Endothelial cell of umbilical vein (primary cell): ENCODE data around the gene ZNF281. TPM values are rescaled to one million over a fixed set of nuclear protein-coding genes. Genes with fewer than 3 reads are reported as not detected.

Experiments
- BruUV-seq: library from RNA; stranded (reverse); fragments of 400-500 nt; replicated peaks from 2 replicates; lab custom pipeline; 2021; lab: Mats Ljungman, UMichigan
- CTCF ChIA-PET: fragments of 300-600, 350-600 bp; sonication (Branson Sonifier 250); formaldehyde crosslinking; loops from one replicate; lab custom pipeline; 2021; ENCODE audit warnings: antibody characterized with exemption, inconsistent platforms; lab: Charles Lee
- POLR2A ChIA-PET: fragments of 300-600, 350-600 bp; sonication (Branson Sonifier 250); formaldehyde crosslinking; loops from one replicate; lab custom pipeline; 2021; ENCODE audit warnings: antibody characterized with exemption, inconsistent platforms; lab: Charles Lee
- DNase-seq: peaks from one replicate; pipeline ENCODE4 v3.0.0-alpha.2; 2011; ENCODE audit warnings: low read depth, low spot score
- FAIRE-seq: peaks from 2 replicates; lab custom pipeline; 2011; peaks lifted over from hg19 to GRCh38; lab: Jason Lieb, UNC
- H2AFZ ChIP-seq: 2 replicates; pipeline ENCODE4 v1.6.0; 2012; ENCODE audit warnings: low read depth, low read length, control low read depth, inconsistent platforms
- H3K27ac ChIP-seq: 2 replicates; pipeline ENCODE4 v1.5.1; 2011; ENCODE audit warnings: low read depth, mild to moderate bottlenecking, control low read depth, low read length, moderate library complexity; ENCODE audit not compliant: insufficient read depth
- H3K27me3 ChIP-seq, 2 experiments: 2 replicates each; pipeline versions ENCODE4 v1.6.0 to v1.6.1; 2011; ENCODE audit warnings: low read length in 2 of 2, mixed read lengths in 1 of 2; ENCODE audit not compliant: control insufficient read depth in 2 of 2, insufficient read depth in 2 of 2
- H3K36me3 ChIP-seq, 2 experiments: 2 replicates in 1 of 2; 3 replicates in 1 of 2; pipeline ENCODE4 v1.5.1; 2011; ENCODE audit warnings: low read length in 2 of 2, mild to moderate bottlenecking in 1 of 2, moderate library complexity in 1 of 2; ENCODE audit not compliant: control insufficient read depth in 2 of 2, insufficient read depth in 2 of 2; ENCODE audit errors: extremely low read depth in 1 of 2
- H3K4me1 ChIP-seq: 3 replicates; pipeline ENCODE4 v1.5.1; 2011; ENCODE audit warnings: mild to moderate bottlenecking, low read length; ENCODE audit not compliant: control insufficient read depth, insufficient read depth; ENCODE audit errors: extremely low read depth
- H3K4me2 ChIP-seq: 2 replicates; pipeline ENCODE4 v1.6.1; 2011; ENCODE audit warnings: low read length, control low read depth, mixed read lengths; ENCODE audit not compliant: insufficient read depth
- H3K4me3 ChIP-seq, 3 experiments: fragments of 200-600 bp in 1 of 3; sonication (generic), shearing (Covaris generic) in 1 of 3; replicated peaks in 1 of 3; 2 replicates each; pipeline ENCODE4 v1.5.1; 2011 to 2016; ENCODE audit warnings: control low read depth in 3 of 3, low read length in 3 of 3, mild to moderate bottlenecking in 2 of 3, inconsistent platforms in 1 of 3, low read depth in 1 of 3, moderate library complexity in 1 of 3; ENCODE audit not compliant: insufficient read depth in 1 of 3
- H3K79me2 ChIP-seq: 2 replicates; pipeline ENCODE4 v1.6.0; 2012; ENCODE audit warnings: low read length, inconsistent platforms; ENCODE audit not compliant: control insufficient read depth, insufficient read depth
- H3K9ac ChIP-seq: replicated peaks from 2 replicates; pipeline ENCODE3; 2011; ENCODE audit warnings: low read length, control low read depth; ENCODE audit not compliant: insufficient read depth; ENCODE audit errors: extremely low read depth
- H3K9me1 ChIP-seq: replicated peaks from 3 replicates; pipeline ENCODE4 v1.6.0; 2011; ENCODE audit warnings: mild to moderate bottlenecking, low read length; ENCODE audit not compliant: control insufficient read depth, insufficient read depth; ENCODE audit errors: extremely low read depth
- H3K9me3 ChIP-seq: replicated peaks from 2 replicates; pipeline ENCODE4 v1.5.1; 2012; ENCODE audit warnings: low read length, inconsistent platforms; ENCODE audit not compliant: control insufficient read depth, insufficient read depth
- H4K20me1 ChIP-seq: replicated peaks from 2 replicates; pipeline ENCODE3; 2011; ENCODE audit warnings: mild to moderate bottlenecking, low read length; ENCODE audit not compliant: control insufficient read depth, insufficient read depth; ENCODE audit errors: extremely low read depth
- CTCF ChIP-seq, 2 donors: IDR thresholded peaks; 1 replicate in 1 of 2; 2 replicates in 1 of 2; pipeline ENCODE4 v1.5.1; 2011; ENCODE audit warnings: low read length in 2 of 2, mild to moderate bottlenecking in 2 of 2, moderate library complexity in 2 of 2, control low read depth in 1 of 2, inconsistent platforms in 1 of 2, low read depth in 1 of 2; ENCODE audit not compliant: insufficient read depth in 1 of 2; ENCODE audit errors: extremely low read depth in 1 of 2
- EZH2 ChIP-seq: IDR thresholded peaks from 2 replicates; pipeline ENCODE4 v1.6.1; 2012; ENCODE audit warnings: borderline replicate concordance, low read depth, mild to moderate bottlenecking, moderate library complexity, low read length, inconsistent platforms; ENCODE audit not compliant: severe bottlenecking
- FOS ChIP-seq: IDR thresholded peaks from 2 replicates; pipeline ENCODE4 v1.6.1; 2011; ENCODE audit warnings: mild to moderate bottlenecking, low read length, moderate library complexity, borderline replicate concordance; ENCODE audit not compliant: insufficient read depth
- GATA2 ChIP-seq: IDR thresholded peaks from 2 replicates; pipeline ENCODE4 v1.7.0; 2011; ENCODE audit warnings: low read depth, mild to moderate bottlenecking, moderate library complexity, mixed read lengths, low read length; ENCODE audit not compliant: insufficient read length, insufficient read depth
- JUN ChIP-seq: IDR thresholded peaks from 2 replicates; pipeline ENCODE4 v1.6.1; 2011; ENCODE audit warnings: borderline replicate concordance, low read depth; ENCODE audit not compliant: insufficient read length, insufficient read depth
- MAX ChIP-seq: IDR thresholded peaks from 2 replicates; pipeline ENCODE4 v1.6.1; 2011; ENCODE audit not compliant: insufficient read depth, insufficient read length
- MYC ChIP-seq: IDR thresholded peaks from one replicate; pipeline ENCODE4 v1.6.1; 2011; ENCODE audit warnings: mild to moderate bottlenecking, low read depth, low read length
- POLR2A ChIP-seq: IDR thresholded peaks from 2 replicates; pipeline ENCODE4 v1.6.1; 2012; ENCODE audit warnings: low read depth, mild to moderate bottlenecking, control low read depth, low read length
- POLR2AphosphoS5 ChIP-seq: IDR thresholded peaks from 2 replicates; pipeline ENCODE4 v1.6.1; 2012; ENCODE audit warnings: low read depth, mild to moderate bottlenecking, control low read depth, low read length, moderate library complexity; ENCODE audit not compliant: insufficient read depth
- dilution Hi-C: fragments of 300-500 bp; cut with MboI; formaldehyde crosslinking; loops from one replicate; pipeline ENCODE4 v1.15.0; 2019; ENCODE audit warnings: low sequenced_read_pairs; ENCODE audit not compliant: extremely low pct_ligation_motif_present
- intact Hi-C: fragments of 100-400 bp; cut with micrococcal nuclease; formaldehyde crosslinking; loops from one replicate; pipeline ENCODE4 v1.10.0; 2022
- polyA plus RNA-seq, 4 experiments: library from polyadenylated mRNA; depleted of rRNA in 3 of 4; stranded (reverse) in 3 of 4; unstranded in 1 of 4; fragments of >200 nt; gene quantifications; 2 replicates each; pipeline versions ENCODE4 v1.2.1 to v1.2.3, GENCODE V29; 2011 to 2012; ENCODE audit warnings: missing spikeins in 1 of 4
- total RNA-seq: library from RNA; stranded (reverse); gene quantifications from 2 replicates; pipeline ENCODE4 v1.2.3, GENCODE V29; 2021

ZNF281 gene
- total and polyA plus RNA-seq, 2 donors (not counting 3 experiments of a cell fraction or from before 2014, with no cell fraction given) = 5.2 to 22.3 TPM

GRCh38 chr1:200379940-200380588, 29.8 kb downstream of the ZNF281 start:
- no TSS peak for BruUV-seq
- DNase-seq = no peak
- H3K4me3 ChIP-seq = no peak overlapping the region
- TF ChIP-seq CTCF (IDR thresholded peaks at IDR 0.05; ENCODE audit: extremely low read depth in 1 of 2, insufficient read depth in 1 of 2, low read depth in 1 of 2, low read length in 2 of 2) (no peak), POLR2AphosphoS5 (no peak), MYC (no peak), JUN (no peak), POLR2A (no peak), MAX (no peak), FOS (no peak), EZH2 (no peak), GATA2 (no peak)
- H3K4me1 ChIP-seq = no peaks in the 10 kb centered on the region
- H3K79me2 ChIP-seq = no peaks in the 10 kb centered on the region
- no peaks in the 10 kb centered on the region for H3K27me3 ChIP-seq
- POLR2A ChIA-PET = no interaction called here
- intact Hi-C loops = no loop called here
- dilution Hi-C loops = no loop called here
- no peak overlapping the region for H2AFZ ChIP-seq
- H3K9me3 ChIP-seq = no peaks in the 10 kb centered on the region
- no peak overlapping the region for H3K27ac ChIP-seq
- H3K36me3 ChIP-seq = no peaks in the 10 kb centered on the region
- no peak for FAIRE-seq
- CTCF ChIA-PET = interaction anchor here (0.8 to 2.2 kb wide), 3 partner anchors 16 to 109 kb away, joined by 3 to 6 read pairs (median 4); no protein-coding TSS in a partner anchor
- no peak overlapping the region for H3K9ac ChIP-seq
- no peaks in the 10 kb centered on the region for H4K20me1 ChIP-seq
- H3K4me2 ChIP-seq = no peak overlapping the region
- H3K9me1 ChIP-seq = no peaks in the 10 kb centered on the region
